Measurements from ENCODE around the gene CNGB1. TPM values are rescaled to one million over a fixed set of nuclear protein-coding genes. Genes with fewer than 3 reads are reported as not detected.

CNGB1 gene
- polyA plus RNA-seq, 1 donor (not counting 4 experiments of a cell fraction or from before 2014, with no cell fraction given): 0.08 TPM

- Histone ChIP-seq H3K9me1 (ENCODE audit: control insufficient read depth, extremely low read depth, insufficient read depth, low read length) (no peaks in the 10 kb centered on the region), H3K4me1 (ENCODE audit: control insufficient read depth, extremely low read depth, insufficient read depth, low read length) (no peaks in the 10 kb centered on the region), H4K20me1 (ENCODE audit: control insufficient read depth, extremely low read depth, insufficient read depth, low read length) (no peaks in the 10 kb centered on the region), H3K9me3 (ENCODE audit: control insufficient read depth, low read depth, low read length) (no peaks in the 10 kb centered on the region), H3K36me3 (ENCODE audit: control insufficient read depth in 2 of 2, extremely low read depth in 1 of 2, insufficient read depth in 2 of 2, low read length in 2 of 2) (no peaks in the 10 kb centered on the region), H3K27me3 (ENCODE audit: control insufficient read depth, extremely low read depth, insufficient read depth, low read length) (peaks cover 12% of the 10 kb centered on the region), H3K79me2 (ENCODE audit: control insufficient read depth, insufficient read depth, low read length) (no peaks in the 10 kb centered on the region), H3K9ac (ENCODE audit: control insufficient read depth, extremely low read depth, insufficient read depth, low read length) (no peak overlapping the region), H3K27ac (ENCODE audit: control insufficient read depth, insufficient read depth, low read length) (no peak overlapping the region), H2AFZ (ENCODE audit: control insufficient read depth, low read length) (no peak overlapping the region), H3K4me3 (ENCODE audit: control insufficient read depth in 2 of 3, extremely low read depth in 1 of 3, insufficient read depth in 2 of 3, low read depth in 1 of 3, low read length in 3 of 3) (no peak overlapping the region), H3K4me2 (ENCODE audit: control insufficient read depth, extremely low read depth, insufficient read depth, low read depth, low read length) (no peak overlapping the region)
- no peak for FAIRE-seq
- no peak for DNase-seq (ENCODE audit: low read depth, low spot score)
- dilution Hi-C loops (cut with MboI; ENCODE audit: extremely low pct_ligation_motif_present, low sequenced_read_pairs): no loop called here
- TF ChIP-seq CTCF (optimal IDR thresholded peaks at IDR 0.05 in 1 of 3, IDR thresholded peaks at IDR 0.05 in 1 of 3, conservative IDR thresholded peaks at IDR 0.05 in 1 of 3; ENCODE audit: extremely low read depth in 1 of 3, insufficient read depth in 2 of 3, low read length in 3 of 3): no peak
- no peak for TF ChIP-seq EZH2 (IDR thresholded peaks at IDR 0.05; ENCODE audit: low read length)
Measured at GRCh38 chr16:57951204-57951960, 19.5 kb downstream of the CNGB1 start.

GRCh38 chr16:57950382-57950781 is 20.5 kb downstream of the CNGB1 start:
- Histone ChIP-seq H3K9me3 (ENCODE audit: control insufficient read depth, low read depth, low read length) (no peaks in the 10 kb centered on the region), H2AFZ (ENCODE audit: control insufficient read depth, low read length) (no peak overlapping the region), H3K4me3 (ENCODE audit: control insufficient read depth in 2 of 3, extremely low read depth in 1 of 3, insufficient read depth in 2 of 3, low read depth in 1 of 3, low read length in 3 of 3) (no peak overlapping the region), H3K79me2 (ENCODE audit: control insufficient read depth, insufficient read depth, low read length) (no peaks in the 10 kb centered on the region), H3K9ac (ENCODE audit: control insufficient read depth, extremely low read depth, insufficient read depth, low read length) (no peak overlapping the region), H3K4me1 (ENCODE audit: control insufficient read depth, extremely low read depth, insufficient read depth, low read length) (no peaks in the 10 kb centered on the region), H3K27me3 (ENCODE audit: control insufficient read depth, extremely low read depth, insufficient read depth, low read length) (peaks cover 7% of the 10 kb centered on the region), H3K9me1 (ENCODE audit: control insufficient read depth, extremely low read depth, insufficient read depth, low read length) (no peaks in the 10 kb centered on the region), H3K27ac (ENCODE audit: control insufficient read depth, insufficient read depth, low read length) (no peak overlapping the region), H4K20me1 (ENCODE audit: control insufficient read depth, extremely low read depth, insufficient read depth, low read length) (no peaks in the 10 kb centered on the region), H3K36me3 (ENCODE audit: control insufficient read depth in 2 of 2, extremely low read depth in 1 of 2, insufficient read depth in 2 of 2, low read length in 2 of 2) (no peaks in the 10 kb centered on the region), H3K4me2 (ENCODE audit: control insufficient read depth, extremely low read depth, insufficient read depth, low read depth, low read length) (no peak overlapping the region)
- TF ChIP-seq EZH2 (IDR thresholded peaks at IDR 0.05; ENCODE audit: low read length) (no peak), CTCF (optimal IDR thresholded peaks at IDR 0.05 in 1 of 3, IDR thresholded peaks at IDR 0.05 in 1 of 3, conservative IDR thresholded peaks at IDR 0.05 in 1 of 3; ENCODE audit: extremely low read depth in 1 of 3, insufficient read depth in 2 of 3, low read length in 3 of 3) (no peak)
- no peak for FAIRE-seq
- no peak for DNase-seq (ENCODE audit: low read depth, low spot score)
- dilution Hi-C loops (cut with MboI; ENCODE audit: extremely low pct_ligation_motif_present, low sequenced_read_pairs): no loop called here

All from keratinocyte (primary cell).